Activated naive CD4-positive, alpha-beta T cell treated with anti-CD3 and anti-CD28 coated beads, Interleukin-2, amount 50 U/mL, for 72 hours (primary cell): ENCODE data around the gene RSPO3. TPM values are rescaled to one million over a fixed set of nuclear protein-coding genes. Genes with fewer than 3 reads are reported as not detected.

Experiments
- ATAC-seq, 2 donors: fragments of 150-1000 bp; cut with Tn5 transposase; 2 replicates each; pipeline ENCODE4 v1.10.0; 2021; ENCODE audit warnings: mild to moderate bottlenecking in 2 of 2, moderate library complexity in 2 of 2
- DNase-seq, 2 donors: peaks; one replicate each; pipeline ENCODE4 v3.0.0; 2021 to 2022; ENCODE audit warnings: low spot score in 2 of 2
- H3K27ac Mint-ChIP-seq, 2 donors: one replicate each; pipeline ENCODE4 v1.8.0; 2022; ENCODE audit warnings: mild to moderate bottlenecking in 2 of 2, mixed read lengths in 2 of 2
- H3K36me3 Mint-ChIP-seq, 2 donors: one replicate each; pipeline ENCODE4 v1.8.0; 2022; ENCODE audit warnings: mixed read lengths in 2 of 2
- H3K9me3 Mint-ChIP-seq, 2 donors: one replicate each; pipeline ENCODE4 v1.8.0; 2022; ENCODE audit warnings: mixed read lengths in 2 of 2
- total RNA-seq, 2 donors: library from RNA; stranded (reverse); gene quantifications; one replicate each; pipeline ENCODE4 v1.2.3, GENCODE V29; 2022

Gene RSPO3
- total RNA-seq, 2 donors from 2014 or later, result not detected

DNA sequence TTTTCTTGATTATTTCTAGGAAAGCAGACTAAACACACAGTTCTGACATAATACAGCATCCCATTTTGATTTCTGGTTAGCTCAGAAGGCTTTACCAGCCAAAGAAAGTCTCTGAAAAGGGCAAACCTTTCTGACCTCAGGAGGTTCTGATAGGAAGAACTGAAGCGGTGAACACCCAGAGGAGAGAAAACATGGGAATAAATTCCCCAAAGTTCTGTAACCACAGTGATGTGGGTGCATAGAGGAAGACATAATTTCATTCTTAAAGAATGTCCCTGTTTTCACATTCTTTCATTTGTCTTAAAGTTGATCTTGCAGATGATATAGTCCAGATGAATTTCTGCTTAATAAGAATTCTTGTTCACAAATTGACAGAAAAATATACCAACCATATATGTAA is 60.3 kb downstream of the RSPO3 start:
- DNase-seq (no peak), ATAC-seq (no peak)
- Mint-ChIP-seq H3K36me3 (no peaks in the 10 kb centered on the region), H3K9me3 (no peaks in the 10 kb centered on the region), H3K27ac (no peak overlapping the region)

DNA sequence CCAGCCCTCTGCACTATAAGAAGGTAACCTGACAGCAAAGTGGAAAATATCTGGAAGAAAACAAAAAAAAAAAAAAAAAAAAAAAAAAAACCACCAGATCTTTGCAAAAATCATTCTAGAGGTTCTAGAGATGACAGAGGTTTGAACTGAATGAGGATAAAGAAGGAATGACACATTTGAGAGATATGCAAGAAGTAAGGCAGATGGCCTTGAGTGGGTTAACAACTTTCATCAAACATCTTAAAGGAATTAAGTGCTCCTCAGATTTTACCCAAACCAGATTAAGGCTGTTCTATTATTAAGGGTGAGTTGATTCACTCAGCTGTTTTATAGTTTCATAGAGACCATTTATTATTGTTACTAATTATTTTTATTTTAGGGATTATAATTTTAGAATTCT is 62.0 kb downstream of the RSPO3 start:
- no peak for DNase-seq
- no peaks in the 10 kb centered on the region for H3K9me3 Mint-ChIP-seq
- no peaks in the 10 kb centered on the region for H3K36me3 Mint-ChIP-seq
- ATAC-seq, result no peak
- H3K27ac Mint-ChIP-seq, result no peak overlapping the region

DNA sequence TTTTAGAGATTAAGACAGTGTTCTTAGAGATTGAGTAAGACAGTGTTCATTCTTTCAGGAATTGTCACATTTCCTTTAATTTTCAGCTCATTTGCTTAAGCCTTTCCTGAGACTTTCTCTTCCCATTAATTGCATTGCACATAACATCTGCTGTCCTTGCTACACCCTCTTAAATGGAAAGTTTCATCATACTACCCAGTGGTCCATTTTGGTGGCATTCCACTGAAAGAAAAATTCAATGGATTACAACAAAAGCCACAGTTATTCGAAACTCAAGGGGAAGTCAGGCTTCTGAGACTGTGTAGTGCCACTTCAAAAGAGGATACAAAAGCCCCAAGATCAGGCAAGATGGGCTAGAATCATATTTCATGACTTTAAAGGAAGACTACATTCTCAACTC is 64.0 kb downstream of the RSPO3 start:
- ATAC-seq (no peak), DNase-seq (no peak)
- H3K36me3 Mint-ChIP-seq, result no peaks in the 10 kb centered on the region
- no peaks in the 10 kb centered on the region for H3K9me3 Mint-ChIP-seq
- no peak overlapping the region for H3K27ac Mint-ChIP-seq

DNA sequence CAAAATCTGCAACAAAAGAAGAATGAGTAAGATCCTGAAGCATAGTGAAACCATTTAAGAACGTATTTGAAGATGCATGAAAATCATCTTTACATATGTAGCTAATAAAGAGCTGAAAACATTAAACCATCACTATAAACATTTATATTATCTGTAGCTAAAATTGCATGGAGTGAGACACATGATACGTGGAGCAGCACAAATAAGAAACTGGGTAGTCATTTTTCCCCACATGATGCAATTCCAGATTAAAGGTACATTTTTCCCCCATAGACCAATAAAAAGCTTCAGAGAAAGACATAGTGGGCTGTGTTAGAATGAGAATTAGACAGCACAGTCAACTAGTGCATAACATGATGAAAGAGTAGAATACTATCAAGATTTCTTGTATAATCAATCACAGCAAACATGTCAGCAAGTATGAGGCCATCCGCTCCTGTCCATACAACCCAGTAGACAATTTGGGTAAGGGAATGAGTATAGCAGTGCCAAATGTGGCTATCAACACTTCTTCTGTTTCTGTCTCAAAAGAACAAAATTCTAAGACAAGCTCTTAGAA is 67.0 kb downstream of the RSPO3 start:
- DNase-seq (no peak), ATAC-seq (peak in 1 of 2 donors; percentile 11)
- Mint-ChIP-seq H3K27ac (no peak overlapping the region), H3K9me3 (no peaks in the 10 kb centered on the region), H3K36me3 (no peaks in the 10 kb centered on the region)

DNA sequence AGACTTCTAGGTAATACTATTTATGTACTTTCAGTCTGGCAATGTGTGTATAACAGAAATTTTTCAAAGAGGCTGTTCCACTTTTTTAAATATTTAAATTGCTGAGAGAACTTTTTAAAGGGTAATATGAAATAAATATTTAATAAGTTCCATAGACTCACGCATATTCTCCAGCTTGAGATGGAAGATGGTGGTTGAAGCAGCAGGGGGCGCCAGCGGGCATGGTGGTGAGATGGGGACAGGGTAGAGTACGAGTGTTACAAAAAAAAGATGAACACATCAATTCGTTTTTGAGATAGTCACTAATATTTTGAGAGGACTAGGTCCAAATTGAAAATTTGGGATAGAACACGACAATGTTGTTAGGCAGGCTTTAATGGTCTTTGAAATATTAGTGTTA is 68.4 kb downstream of the RSPO3 start:
- DNase-seq (peak in 1 of 2 donors; percentile 83), ATAC-seq (peak; percentile 54 to 68)
- Mint-ChIP-seq H3K27ac (no peak overlapping the region), H3K36me3 (no peaks in the 10 kb centered on the region), H3K9me3 (no peaks in the 10 kb centered on the region)

DNA sequence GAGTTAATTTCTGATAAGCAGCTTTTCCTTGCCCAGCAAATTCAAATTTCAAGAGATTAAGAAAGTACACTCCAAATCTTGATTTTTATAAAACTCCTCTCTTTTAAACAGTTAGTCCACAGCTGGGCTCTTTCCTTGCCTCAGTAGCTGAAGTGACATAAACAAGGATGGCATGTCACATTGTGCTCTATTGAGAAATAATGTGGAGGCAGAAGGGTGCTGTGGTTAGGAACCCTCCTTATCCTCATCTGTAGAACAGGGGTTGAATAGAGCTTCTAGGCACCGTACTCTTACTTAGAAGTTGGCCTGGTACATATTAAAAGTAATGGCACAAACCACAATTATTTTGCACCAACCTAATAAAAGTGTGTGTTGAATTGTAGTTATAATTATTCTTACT is 70.3 kb downstream of the RSPO3 start:
- no peak overlapping the region for H3K27ac Mint-ChIP-seq
- H3K36me3 Mint-ChIP-seq, result no peaks in the 10 kb centered on the region
- H3K9me3 Mint-ChIP-seq, result no peaks in the 10 kb centered on the region
- no peak for ATAC-seq
- no peak for DNase-seq

DNA sequence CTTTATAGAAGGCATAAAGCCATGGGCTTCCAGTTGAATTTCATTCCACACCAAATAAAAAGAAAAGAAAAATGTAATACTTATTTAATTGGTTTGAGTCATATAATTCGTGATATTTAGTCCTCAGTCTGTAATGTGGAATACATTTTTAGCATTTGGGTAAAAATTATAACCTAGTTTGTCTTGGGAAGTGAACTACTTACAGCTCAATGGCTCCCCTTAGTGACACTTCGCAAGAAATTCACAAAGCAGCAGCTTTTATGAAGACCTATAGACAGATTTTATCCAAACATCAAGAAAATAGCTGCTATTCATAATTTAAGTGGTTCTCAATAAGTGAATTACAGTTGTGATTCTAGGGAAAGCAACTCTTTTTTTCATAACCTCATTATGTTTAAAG is 72.1 kb downstream of the RSPO3 start:
- ATAC-seq, result no peak
- Mint-ChIP-seq H3K27ac (no peak overlapping the region), H3K9me3 (no peaks in the 10 kb centered on the region), H3K36me3 (no peaks in the 10 kb centered on the region)
- DNase-seq, result no peak

DNA sequence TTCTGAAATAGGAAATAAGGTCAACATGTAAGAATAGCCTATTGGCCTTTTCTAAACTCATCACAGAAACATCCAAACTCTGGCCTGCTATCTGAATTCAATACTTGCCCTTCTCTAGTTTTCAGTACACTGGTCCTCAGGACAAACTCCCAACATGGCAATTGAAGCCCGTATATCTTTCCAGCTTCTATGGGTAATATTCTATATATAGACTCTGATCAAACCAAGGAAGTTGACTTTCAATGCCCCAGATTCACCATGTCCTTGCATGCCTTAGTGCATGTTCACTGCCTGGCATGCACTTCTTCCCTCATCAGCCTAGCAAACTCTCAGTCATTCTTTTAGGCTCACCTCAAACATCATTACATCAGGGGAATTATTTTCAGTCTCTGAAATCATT is 73.2 kb downstream of the RSPO3 start:
- H3K9me3 Mint-ChIP-seq, result no peaks in the 10 kb centered on the region
- no peak for DNase-seq
- ATAC-seq, result no peak
- no peaks in the 10 kb centered on the region for H3K36me3 Mint-ChIP-seq
- no peak overlapping the region for H3K27ac Mint-ChIP-seq

DNA sequence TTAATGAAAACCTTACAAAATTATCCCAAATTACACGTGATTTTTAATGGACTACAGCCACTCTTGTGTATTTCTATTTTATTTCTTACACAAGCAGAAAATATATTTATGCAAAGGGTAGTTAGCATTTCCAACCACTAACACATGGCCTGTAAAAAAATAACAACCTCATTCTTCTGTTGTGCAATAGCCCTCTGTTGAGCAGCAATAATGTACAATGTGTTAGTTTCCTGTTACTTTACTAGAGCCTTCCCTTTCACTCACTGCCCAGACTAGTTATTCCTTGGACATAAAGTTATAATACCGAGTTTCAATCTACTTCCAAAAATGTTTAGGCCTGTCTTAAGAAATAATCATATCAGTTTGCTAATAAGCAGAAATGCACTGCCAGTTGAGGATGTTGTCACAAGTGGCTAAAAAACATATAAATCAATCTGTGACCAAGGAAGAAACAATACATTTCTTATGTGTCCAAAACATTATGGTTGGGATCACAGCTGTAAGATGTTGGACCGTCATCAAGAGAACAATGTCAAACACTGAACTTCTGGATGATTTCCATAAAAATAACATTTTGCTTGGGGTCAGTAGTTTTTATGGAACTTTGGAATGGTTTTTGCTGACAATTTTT is 74.6 kb downstream of the RSPO3 start:
- H3K9me3 Mint-ChIP-seq, result no peaks in the 10 kb centered on the region
- no peak overlapping the region for H3K27ac Mint-ChIP-seq
- H3K36me3 Mint-ChIP-seq, result no peaks in the 10 kb centered on the region
- ATAC-seq, result no peak
- no peak for DNase-seq

DNA sequence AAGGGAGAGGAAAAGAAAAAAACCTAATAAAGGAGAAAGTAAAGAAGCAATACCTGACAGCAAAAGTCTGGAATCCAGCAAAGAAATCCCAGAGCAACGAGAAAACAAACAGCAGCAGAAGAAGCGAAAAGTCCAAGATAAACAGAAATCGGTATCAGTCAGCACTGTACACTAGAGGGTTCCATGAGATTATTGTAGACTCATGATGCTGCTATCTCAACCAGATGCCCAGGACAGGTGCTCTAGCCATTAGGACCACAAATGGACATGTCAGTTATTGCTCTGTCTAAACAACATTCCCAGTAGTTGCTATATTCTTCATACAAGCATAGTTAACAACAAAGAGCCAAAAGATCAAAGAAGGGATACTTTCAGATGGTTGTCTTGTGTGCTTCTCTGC is 77.4 kb downstream of the RSPO3 start:
- no peaks in the 10 kb centered on the region for H3K36me3 Mint-ChIP-seq
- no peak for ATAC-seq
- DNase-seq, result no peak
- H3K9me3 Mint-ChIP-seq, result no peaks in the 10 kb centered on the region
- H3K27ac Mint-ChIP-seq, result no peak overlapping the region

DNA sequence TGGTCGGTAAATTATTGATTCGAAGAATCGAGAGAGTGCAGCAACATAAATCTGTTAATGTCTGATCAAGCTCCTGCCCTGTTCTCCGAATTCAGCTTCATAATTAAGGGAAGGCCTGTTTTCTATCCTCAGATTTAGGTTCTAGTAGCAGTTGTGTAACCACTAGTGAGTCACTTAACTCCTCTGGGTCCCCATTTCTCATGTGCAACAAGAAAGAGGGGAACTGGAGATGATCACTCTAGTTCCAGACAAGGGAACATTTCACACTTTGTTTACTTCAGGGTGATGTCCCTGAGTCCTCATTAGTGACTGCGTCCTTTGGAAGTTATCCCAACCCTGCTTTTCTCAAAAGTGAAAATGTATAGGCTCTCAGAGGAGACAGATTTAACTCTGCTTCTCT is 80.1 kb downstream of the RSPO3 start:
- no peak for ATAC-seq
- Mint-ChIP-seq H3K9me3 (no peaks in the 10 kb centered on the region), H3K27ac (no peak overlapping the region), H3K36me3 (no peaks in the 10 kb centered on the region)
- DNase-seq, result no peak

DNA sequence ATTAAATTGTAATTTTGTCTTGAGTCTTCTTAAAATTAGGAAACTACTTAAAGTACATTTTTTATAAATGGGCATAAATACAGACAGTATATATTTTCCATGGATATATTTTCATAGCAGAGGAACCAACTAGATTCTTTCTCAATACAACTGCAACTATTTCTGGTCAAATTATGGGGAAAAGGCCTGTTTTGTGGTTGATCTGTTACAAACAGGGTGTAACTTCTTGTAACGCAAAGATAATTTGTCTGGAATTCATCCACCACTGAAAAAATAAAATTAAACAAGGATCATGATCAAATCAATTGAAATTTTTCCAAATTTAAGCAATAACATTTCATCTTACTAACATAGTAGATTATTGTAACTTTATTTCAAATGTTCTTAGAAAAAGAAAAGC is 81.0 kb downstream of the RSPO3 start:
- no peak overlapping the region for H3K27ac Mint-ChIP-seq
- H3K9me3 Mint-ChIP-seq, result no peaks in the 10 kb centered on the region
- H3K36me3 Mint-ChIP-seq, result no peaks in the 10 kb centered on the region
- ATAC-seq (no peak), DNase-seq (no peak)

DNA sequence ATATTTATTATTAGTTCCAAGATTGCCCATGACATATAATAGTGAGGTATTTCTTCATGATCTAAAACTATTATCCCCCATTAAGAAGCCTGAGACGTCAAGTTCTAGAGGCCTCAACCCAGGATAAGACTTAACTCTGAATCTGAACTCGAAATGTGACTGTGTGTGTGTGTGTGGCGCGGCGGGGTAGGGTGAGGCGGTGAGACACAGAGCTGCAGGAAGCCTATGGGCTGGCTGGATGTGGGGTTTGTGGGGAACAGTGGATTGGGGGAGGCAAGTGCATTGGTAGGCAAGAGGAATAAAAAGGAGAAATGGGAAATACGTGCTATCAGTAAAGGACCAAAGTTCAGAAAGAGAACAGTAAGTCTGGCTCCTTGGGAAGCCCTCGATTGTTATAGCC is 81.6 kb downstream of the RSPO3 start:
- ATAC-seq, result no peak
- H3K27ac Mint-ChIP-seq, result no peak overlapping the region
- DNase-seq, result no peak
- no peaks in the 10 kb centered on the region for H3K36me3 Mint-ChIP-seq
- H3K9me3 Mint-ChIP-seq, result no peaks in the 10 kb centered on the region

DNA sequence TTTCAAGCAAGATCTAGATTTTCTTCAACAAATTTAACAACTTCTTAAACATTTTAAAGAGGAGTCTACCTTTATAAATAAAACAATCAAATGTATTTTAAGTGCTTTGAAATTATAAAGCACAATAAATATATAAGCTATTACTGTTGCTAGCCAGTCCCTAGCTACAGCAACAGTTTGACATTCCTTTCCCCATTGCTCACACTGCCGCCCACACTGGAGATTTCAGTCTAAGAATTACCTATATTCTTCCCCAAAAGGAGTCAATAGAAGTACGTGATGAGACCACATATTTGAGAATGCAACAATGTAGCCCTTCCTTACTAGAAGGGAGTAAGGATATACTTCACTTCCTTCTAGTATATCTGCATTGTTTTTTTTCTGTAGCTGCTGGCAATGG is 82.8 kb downstream of the RSPO3 start:
- Mint-ChIP-seq H3K27ac (no peak overlapping the region), H3K9me3 (no peaks in the 10 kb centered on the region), H3K36me3 (no peaks in the 10 kb centered on the region)
- no peak for DNase-seq
- no peak for ATAC-seq

DNA sequence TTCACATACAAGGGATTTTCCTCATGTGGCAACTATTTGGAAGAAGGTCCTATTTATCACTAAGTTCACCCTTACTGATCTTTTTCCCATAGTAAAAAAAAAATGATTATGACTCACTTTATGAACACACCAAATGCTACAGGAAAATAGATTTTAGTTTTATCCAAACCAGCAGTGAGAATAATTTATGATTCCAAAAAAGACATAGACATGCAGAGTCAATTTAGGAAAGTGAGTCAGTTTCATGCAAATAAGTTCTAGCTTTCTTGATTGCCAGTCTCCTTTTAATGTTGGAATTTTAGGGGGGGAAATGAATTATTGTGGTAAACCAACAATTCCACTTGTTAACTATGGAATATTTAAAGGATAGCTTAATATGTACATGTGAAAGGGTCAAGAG is 84.2 kb downstream of the RSPO3 start:
- DNase-seq (no peak), ATAC-seq (no peak)
- H3K9me3 Mint-ChIP-seq, result no peaks in the 10 kb centered on the region
- H3K27ac Mint-ChIP-seq, result no peak overlapping the region
- no peaks in the 10 kb centered on the region for H3K36me3 Mint-ChIP-seq

DNA sequence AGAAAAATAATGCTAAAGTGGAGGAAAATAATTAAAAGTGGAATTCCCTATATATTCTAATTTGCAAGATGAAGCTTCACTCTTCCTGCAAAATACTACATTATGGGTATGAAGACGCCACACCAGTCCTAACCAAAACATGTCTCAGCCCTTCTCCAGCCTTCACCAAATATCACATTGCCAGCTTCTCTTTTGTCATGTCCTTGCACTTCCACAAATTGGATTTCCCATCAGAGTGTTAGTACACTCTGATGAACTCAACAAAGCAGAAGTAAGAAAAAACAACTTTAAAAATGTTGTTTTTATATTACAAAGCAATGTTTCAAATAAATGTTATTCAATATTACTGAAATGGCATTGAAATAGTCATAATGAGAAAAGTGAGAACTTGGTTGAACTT is 85.8 kb downstream of the RSPO3 start:
- H3K27ac Mint-ChIP-seq, result no peak overlapping the region
- no peaks in the 10 kb centered on the region for H3K36me3 Mint-ChIP-seq
- no peak for ATAC-seq
- no peaks in the 10 kb centered on the region for H3K9me3 Mint-ChIP-seq
- no peak for DNase-seq

DNA sequence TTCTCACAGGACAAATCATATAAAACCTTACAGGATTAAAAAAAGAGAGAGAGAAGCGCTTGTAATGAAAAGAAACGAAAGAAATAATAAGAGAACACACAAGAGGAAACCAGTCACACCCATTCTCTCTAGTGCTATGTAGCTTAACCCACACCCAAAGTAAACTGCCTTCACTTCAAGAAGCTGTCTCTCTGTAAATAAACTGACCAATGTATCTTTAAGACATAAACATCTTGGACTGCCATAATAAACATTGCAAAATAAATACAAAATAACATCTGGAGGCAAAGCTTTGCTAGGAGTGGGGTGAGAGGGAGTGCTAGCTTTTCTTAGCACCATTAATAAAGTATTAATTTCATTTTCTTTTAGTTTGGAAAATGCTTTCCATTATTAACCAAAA is 86.6 kb downstream of the RSPO3 start:
- no peaks in the 10 kb centered on the region for H3K9me3 Mint-ChIP-seq
- H3K36me3 Mint-ChIP-seq, result no peaks in the 10 kb centered on the region
- DNase-seq (no peak), ATAC-seq (no peak)
- no peak overlapping the region for H3K27ac Mint-ChIP-seq

DNA sequence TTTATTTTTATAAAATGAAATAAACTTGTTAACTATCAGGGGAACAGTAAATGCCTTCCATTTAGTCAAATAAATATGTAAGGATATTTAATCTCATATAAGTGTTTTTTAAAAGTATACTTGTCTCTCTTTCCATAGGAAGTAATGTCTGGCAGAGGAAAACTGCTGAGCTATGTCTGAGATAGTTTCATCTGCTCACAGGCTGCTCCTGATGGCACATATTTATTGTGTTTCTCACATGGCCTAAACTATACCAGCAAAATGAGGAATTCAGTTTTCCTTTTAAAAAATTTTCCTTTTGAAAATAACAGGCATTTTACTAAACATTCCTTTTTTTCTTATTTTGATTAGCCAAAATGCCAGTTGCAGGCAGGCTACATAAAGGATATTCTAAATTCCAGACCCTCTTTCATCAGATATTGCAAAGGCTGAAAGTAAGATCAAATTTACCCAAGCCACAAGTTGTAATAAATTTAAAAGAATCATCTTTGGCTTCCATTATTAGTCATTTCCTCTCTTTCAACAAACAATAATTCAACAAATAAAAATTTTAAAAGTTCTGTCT is 88.1 kb downstream of the RSPO3 start:
- Mint-ChIP-seq H3K27ac (no peak overlapping the region), H3K9me3 (no peaks in the 10 kb centered on the region)
- no peak for ATAC-seq

More for the DNA sequence above, 88.1 kb downstream of the RSPO3 start:
- DNase-seq, result no peak
- no peaks in the 10 kb centered on the region for H3K36me3 Mint-ChIP-seq
